Right ventricle myocardium inferior (tissue), 1 donor: ENCODE results near the gene SPAG6. TPM values are rescaled to one million over a fixed set of nuclear protein-coding genes. Genes with fewer than 3 reads are reported as not detected.
"Not testable (repeated sequence)": the region's sequence is repeated elsewhere in the genome, so short reads cannot be mapped to it uniquely, and the experiment has no call there.

ENCODE experiments used
- ATAC-seq: fragments of 200-7000 bp; cut with Tn5 transposase; one replicate; pipeline ENCODE4 v1.9.1; 2020; ENCODE audit warnings: mild to moderate bottlenecking, moderate library complexity
- DNase-seq: peaks from one replicate; pipeline ENCODE4 v3.0.0; 2021; ENCODE audit errors: missing footprints
- intact Hi-C: fragments of 100-400 bp; cut with DNase I; formaldehyde crosslinking; loops from one replicate; pipeline ENCODE4 v1.11.0; 2022
- total RNA-seq: library from RNA; stranded (reverse); fragmentation: NEBNext Ultra II Directional; extraction: Animal tissue kit (Norgen Biotek cat#: 25700); gene quantifications from one replicate; pipeline ENCODE4 v1.2.1, GENCODE V29; 2021
- donor health status: DM: no; HTN: yes; CAD: no; lungs with severe emphysema.

Gene SPAG6
- total RNA-seq, 1 donor from 2014 or later, result not detected

DNA sequence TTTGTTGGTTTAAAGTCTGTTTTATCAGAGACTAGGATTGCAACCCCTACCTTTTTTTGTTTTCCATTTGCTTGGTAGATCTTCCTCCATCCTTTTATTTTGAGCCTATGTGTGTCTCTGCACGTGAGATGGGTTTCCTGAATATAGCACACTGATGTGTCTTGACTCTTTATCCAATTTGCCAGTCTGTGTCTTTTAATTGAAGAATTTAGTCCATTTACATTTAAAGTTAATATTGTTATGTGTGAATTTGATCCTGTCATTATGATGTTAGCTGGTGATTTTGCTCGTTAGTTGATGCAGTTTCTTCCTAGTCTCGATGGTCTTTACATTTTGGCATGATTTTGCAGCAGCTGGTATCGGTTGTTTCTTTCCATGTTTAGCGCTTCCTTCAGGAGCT is 61.6 kb downstream of the SPAG6 start:
- DNase-seq, ATAC-seq, intact Hi-C loops: not testable (repeated sequence)

DNA sequence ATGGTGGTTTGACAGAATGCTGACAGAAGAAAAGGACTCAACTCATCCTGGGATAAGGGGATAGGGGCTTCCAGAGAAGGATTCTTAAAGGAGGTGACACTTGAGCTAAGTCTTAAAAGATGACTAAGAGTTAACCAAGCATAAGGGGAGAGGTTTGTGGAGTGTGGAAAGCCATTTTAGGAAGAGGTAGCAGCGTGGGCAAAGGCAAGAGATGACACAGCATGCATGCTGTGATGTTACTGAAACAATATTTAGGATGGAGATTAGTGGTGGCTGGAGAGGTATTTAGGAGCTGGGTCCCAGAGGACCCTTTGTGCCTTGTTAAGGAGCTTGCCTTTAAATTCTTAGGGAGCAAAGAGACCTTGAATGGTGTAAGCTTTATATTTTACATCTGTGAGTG is 65.1 kb downstream of the SPAG6 start:
- no peak for DNase-seq
- no peak for ATAC-seq
- intact Hi-C loops, result no loop called here

GRCh38 chr10:22410846-22411245 is 65.5 kb downstream of the SPAG6 start:
- intact Hi-C loops, result no loop called here
- no peak for DNase-seq
- no peak for ATAC-seq

DNA sequence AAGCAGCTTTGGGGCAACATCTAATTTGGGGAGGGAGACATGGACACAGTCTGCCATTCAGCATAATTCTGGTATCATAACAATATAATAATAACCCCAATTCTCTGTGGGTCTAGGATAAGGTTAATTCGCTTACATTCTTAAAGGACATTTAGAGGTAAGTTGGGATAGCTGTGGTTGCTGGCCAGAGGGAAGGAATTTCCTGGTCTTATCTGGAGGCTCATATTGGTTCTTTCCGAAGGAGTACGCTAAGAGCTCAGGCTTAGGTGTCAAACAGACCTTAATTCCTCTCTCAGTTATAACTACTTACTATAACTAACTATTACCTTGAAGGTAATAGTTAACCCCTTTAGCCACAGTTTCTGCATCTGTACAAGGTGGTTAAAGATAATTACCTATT is 68.8 kb downstream of the SPAG6 start:
- intact Hi-C loops, result no loop called here
- ATAC-seq (no peak), DNase-seq (no peak)

GRCh38 chr10:22415072-22415471 is 69.8 kb downstream of the SPAG6 start:
- intact Hi-C loops, result no loop called here
- ATAC-seq (no peak), DNase-seq (no peak)

DNA sequence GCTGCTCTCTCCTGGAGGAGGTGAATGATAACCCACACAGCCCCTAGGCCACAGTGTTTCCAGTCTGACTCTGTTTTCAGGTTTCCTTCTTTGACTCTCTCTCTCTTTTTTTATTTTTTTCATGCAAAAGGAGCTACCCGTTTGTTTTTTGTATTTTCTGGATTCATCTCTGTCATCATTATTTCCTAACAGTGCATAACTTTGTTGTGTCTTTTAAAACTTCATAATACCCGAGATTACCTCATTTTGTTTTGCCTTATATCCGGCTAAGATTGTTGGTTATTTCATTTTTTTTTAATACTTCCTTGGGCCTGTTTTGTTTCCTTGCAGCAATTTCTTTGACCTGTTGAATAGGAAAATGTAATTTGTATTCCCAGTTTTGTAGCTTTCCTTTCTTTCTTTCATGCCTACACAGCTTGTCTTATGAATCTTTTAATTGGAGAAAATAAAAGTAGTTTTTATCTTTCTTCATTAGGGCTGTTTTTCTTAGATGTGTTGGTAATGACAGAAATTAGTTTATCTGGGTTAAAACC is 72.5 kb downstream of the SPAG6 start:
- no peak for ATAC-seq
- intact Hi-C loops, result no loop called here

GRCh38 chr10:22420787-22421517 is 75.7 kb downstream of the SPAG6 start:
- intact Hi-C loops, result no loop called here
- ATAC-seq, result no peak
- DNase-seq, result no peak

More for the DNA sequence above, 72.5 kb downstream of the SPAG6 start:
- DNase-seq, result no peak

DNA sequence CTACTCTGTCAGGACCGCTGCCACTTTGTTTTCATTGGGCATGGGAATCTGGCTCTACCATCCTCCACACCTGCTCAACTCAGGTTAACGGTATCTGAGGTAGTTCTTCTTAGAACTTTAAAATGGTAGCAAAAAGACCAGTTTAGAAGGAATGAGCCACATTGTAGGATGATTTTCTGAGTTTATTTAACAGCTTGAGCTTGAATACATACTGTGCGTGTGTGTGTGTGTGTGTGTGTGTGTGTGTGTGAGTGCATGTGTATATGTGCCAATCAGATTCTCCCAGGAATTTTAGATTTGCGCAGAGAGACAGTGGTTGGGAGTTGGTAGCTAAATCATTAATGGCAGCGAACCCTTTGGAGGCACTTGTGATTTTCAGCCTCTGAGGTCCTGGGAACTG is 81.4 kb downstream of the SPAG6 start:
- intact Hi-C loops, result no loop called here

DNA sequence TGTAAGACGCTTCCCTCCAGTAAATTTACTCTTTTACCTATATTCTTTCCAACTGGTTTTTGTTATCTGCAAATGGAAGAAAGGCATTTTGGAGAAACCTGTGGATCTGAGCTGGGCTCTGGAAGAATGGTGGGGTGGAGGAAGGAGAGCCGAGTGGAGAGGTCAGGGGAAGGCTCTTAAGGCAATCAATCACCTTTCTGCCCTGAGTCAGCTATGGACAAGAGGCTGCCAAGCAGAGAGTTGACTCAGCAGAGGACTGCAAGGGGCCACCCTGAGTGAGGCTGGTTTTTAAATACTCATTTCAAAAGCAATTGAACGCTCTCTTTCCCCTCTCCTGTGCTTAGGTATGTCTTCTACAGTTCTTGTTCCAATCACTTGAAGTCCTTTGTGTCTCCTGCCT is 81.8 kb downstream of the SPAG6 start:
- ATAC-seq (no peak), DNase-seq (no peak)
- intact Hi-C loops, result no loop called here

More for the DNA sequence above, 81.4 kb downstream of the SPAG6 start:
- ATAC-seq (no peak), DNase-seq (no peak)

DNA sequence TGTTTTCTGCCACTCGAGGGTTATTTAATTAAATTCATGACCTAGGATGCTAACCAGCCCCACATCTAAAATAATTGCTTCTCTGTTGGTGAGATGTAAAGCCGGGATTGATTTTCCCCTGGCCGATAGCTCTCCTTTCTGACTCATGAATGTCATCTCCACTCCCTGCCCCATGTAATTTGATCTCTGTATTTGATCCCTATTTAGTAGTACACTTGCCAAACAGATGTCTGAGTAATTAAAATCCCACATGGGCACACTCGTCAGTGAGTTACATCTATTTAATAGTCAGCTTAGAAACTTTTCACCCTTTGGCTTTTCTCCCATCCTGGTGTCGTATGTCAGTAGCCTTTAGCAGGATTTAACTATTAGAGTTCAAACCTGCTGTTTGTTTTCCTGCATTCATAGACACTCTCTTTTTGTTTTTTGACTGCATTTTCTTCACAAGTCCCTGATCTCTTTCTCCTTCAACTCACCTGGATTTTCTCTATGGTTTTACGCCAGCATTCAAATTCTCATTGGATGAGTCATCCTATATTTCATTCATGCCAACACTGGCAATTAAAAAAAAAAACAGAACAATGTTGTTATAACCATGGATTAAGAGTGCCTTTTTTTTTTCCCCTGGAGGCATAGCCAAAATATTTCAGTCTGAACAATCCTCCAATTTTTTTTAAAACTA is 82.7 kb downstream of the SPAG6 start:
- DNase-seq (no peak), ATAC-seq (no peak)
- intact Hi-C loops, result no loop called here

DNA sequence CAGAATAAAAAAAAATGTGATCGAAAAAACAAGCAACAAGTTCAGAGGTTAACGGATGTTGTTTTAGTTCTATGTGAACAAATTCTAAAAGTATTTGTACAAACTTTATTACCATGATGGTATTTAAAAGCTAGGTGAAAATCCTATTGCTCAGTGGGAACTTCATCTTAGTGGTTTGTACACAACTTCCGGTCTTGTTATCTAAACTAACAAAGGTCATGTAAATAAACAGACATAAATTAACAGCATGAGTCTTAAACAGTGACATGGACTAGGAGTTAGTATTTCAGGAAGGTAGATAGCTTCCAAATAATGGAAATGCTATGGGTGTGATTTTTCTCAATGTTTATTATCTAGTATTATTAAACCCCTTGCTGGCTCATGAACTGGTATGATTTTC is 83.8 kb downstream of the SPAG6 start:
- no peak for ATAC-seq
- intact Hi-C loops, result no loop called here
- DNase-seq, result no peak

GRCh38 chr10:22429981-22430421 is 84.7 kb downstream of the SPAG6 start:
- DNase-seq (no peak), ATAC-seq (no peak)
- intact Hi-C loops, result no loop called here

DNA sequence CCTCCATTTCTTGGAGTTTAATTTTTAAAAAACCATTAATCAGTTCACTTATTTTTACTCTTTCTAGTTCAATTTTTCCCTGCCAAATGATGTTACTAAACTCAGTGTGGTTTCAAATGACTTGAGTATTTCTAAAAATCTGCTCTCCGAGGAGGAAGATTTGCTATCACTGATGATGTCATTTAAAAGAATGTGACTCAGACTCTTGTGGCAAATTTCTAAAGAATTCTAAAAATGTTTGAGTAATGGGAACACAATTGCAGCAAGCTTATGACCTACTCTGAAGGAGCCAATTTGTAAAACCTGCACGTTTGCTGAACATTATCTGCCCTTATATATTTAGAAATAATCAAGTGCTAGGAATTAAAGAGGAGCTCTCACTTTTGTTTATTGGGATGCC is 88.6 kb downstream of the SPAG6 start:
- ATAC-seq, result no peak
- intact Hi-C loops, result no loop called here
- DNase-seq, result no peak

DNA sequence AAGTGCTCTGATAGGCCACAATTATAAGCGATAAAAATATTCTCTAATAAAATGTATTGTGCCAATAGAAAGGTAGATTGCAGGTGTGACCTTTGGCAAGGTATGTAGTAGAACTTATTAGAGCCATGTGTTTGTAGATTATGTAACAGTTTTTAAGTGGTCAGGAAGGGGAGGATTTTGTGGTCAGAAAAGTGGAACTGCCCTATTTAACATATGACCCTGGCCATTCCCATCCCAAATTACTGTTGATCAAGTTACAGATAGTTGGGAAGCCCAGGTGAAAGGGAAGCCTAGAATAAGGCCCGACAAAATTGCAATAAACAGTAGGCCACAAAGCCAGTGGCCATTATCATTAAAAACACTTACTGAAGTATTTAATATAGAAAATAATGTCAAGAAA is 89.2 kb downstream of the SPAG6 start:
- intact Hi-C loops, result no loop called here
- ATAC-seq (no peak), DNase-seq (no peak)

- no peak for ATAC-seq
Measured at GRCh38 chr10:22435650-22436049, 90.4 kb downstream of the SPAG6 start.

GRCh38 chr10:22436526-22436892 is 91.2 kb downstream of the SPAG6 start:
- intact Hi-C loops, result loop anchor here (2.0 to 5.0 kb wide), 7 partner anchors 94 to 552 kb away; partner anchors contain the start of gene BMI1
- DNase-seq, result no peak

More at GRCh38 chr10:22435650-22436049, 90.4 kb downstream of the SPAG6 start:
- no peak for DNase-seq
- intact Hi-C loops, result loop anchor here (2.0 to 5.0 kb wide), 7 partner anchors 93 to 553 kb away; partner anchors contain the start of gene BMI1

GRCh38 chr10:22436893-22437619 is 91.8 kb downstream of the SPAG6 start:
- peak; percentile 97 for DNase-seq
- ATAC-seq, result peak; percentile 97
- intact Hi-C loops, result loop anchor here (2.0 to 5.0 kb wide), 7 partner anchors 95 to 552 kb away; partner anchors contain the start of gene BMI1

More at GRCh38 chr10:22436526-22436892, 91.2 kb downstream of the SPAG6 start:
- ATAC-seq, result peak; percentile 56

DNA sequence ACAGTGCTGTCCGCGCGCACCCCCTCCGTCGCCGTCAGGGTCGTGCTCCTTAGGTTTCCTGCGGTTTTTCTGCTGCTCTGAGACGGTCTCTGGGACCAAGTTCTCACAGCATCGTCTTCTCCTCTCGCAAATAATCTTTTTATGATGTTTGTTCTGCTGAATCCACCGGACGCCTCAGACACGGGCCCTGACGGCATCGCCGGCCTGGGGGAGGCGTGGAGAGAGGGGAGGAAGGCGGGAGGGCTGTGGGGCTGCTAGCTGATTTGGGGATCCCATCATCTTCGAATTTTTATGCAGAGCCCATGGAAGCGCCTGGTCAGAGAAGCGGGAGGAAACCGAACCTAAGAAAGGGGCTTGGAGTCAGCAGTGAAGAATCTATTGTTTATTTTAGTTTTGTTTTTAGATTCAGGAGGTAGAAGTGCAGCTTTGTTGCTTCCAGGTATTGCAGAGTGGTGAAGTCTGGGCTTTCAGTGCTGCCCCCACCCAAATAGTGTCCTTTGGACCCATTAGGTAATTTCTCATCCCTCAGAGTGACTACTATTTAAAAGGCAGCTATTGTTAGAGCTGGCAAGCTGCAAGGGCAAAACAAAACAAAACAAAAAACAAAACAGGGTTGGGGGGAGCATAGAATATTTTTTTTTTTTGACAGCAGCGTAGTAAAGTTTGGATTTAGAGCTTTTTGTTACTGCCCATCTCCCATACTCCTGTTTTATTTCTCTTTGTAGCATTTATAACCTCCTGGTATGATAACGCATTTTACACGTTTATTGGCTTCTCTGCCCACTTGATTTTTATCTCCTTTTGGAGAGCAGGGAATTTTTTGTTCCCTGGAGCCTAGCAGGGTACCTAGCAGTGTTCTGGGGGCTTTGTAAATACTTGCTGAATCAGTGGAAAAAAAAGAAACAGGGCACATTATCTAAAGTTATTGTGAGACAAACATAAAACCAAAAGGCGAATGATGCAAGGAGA is 92.6 kb downstream of the SPAG6 start:
- intact Hi-C loops, result loop anchor here (2.0 to 5.0 kb wide), 7 partner anchors 96 to 551 kb away; partner anchors contain the start of gene BMI1
- DNase-seq (no peak), ATAC-seq (peak; percentile 45)
